AG04449 (cell line): Measurements from ENCODE around the gene GLE1.

Source experiments
- CTCF ChIA-PET: fragments of 350-600 bp; formaldehyde crosslinking; extraction: SDS; loops from one replicate; lab custom pipeline; 2021; ENCODE audit warnings: antibody characterized with exemption; lab: Yijun Ruan, JAX
- POLR2A ChIA-PET: fragments of 400-600, 350-600 bp; formaldehyde crosslinking; extraction: SDS; loops from one replicate; lab custom pipeline; 2020; ENCODE audit warnings: antibody characterized with exemption, inconsistent platforms; lab: Yijun Ruan, JAX
- DNase-seq: peaks from one replicate; pipeline ENCODE4 v3.0.0-alpha.2; 2010; ENCODE audit warnings: low read depth, low spot score
- H3K4me3 ChIP-seq: 2 replicates; pipeline ENCODE4 v1.5.1; 2011; ENCODE audit warnings: low read depth, mild to moderate bottlenecking, control low read depth, low read length
- TF ChIP-seq, protein P1 (sequence below): IDR thresholded peaks from one replicate; pipeline ENCODE4 v1.5.1; 2011; ENCODE audit warnings: mild to moderate bottlenecking, moderate library complexity, low read length, control low read depth, inconsistent platforms; ENCODE audit not compliant: insufficient read depth; ENCODE audit errors: missing control alignments

GLE1 gene

DNA sequence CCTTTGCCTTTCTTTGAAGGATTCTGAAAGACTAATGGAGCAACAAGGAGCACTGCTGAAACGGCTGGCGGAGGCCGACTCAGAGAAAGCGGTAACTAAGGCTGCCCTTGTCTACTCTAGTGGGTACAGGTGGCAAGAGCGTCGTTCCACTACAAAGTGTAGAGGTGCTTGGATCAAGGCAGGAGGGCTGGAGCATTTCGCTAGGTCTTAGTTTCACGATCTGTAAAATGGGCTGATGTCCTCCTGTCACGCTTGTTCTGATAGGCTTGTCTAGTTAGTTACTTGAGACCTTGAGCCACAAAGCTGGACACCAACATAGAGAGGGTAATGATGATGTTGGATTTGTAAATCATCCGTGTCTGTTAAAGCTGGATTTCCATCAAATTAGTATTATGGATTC is 23.0 kb upstream of the GLE1 start:
- CTCF ChIA-PET, result interaction anchor here (0.6 kb wide), 1 partner anchor 43 kb away, joined by 5 read pairs; no protein-coding TSS in a partner anchor
- DNase-seq, result no peak
- TF ChIP-seq, protein P1, sequence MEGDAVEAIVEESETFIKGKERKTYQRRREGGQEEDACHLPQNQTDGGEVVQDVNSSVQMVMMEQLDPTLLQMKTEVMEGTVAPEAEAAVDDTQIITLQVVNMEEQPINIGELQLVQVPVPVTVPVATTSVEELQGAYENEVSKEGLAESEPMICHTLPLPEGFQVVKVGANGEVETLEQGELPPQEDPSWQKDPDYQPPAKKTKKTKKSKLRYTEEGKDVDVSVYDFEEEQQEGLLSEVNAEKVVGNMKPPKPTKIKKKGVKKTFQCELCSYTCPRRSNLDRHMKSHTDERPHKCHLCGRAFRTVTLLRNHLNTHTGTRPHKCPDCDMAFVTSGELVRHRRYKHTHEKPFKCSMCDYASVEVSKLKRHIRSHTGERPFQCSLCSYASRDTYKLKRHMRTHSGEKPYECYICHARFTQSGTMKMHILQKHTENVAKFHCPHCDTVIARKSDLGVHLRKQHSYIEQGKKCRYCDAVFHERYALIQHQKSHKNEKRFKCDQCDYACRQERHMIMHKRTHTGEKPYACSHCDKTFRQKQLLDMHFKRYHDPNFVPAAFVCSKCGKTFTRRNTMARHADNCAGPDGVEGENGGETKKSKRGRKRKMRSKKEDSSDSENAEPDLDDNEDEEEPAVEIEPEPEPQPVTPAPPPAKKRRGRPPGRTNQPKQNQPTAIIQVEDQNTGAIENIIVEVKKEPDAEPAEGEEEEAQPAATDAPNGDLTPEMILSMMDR, result no peak
- POLR2A ChIA-PET, result no interaction called here
- no peak overlapping the region for H3K4me3 ChIP-seq

DNA sequence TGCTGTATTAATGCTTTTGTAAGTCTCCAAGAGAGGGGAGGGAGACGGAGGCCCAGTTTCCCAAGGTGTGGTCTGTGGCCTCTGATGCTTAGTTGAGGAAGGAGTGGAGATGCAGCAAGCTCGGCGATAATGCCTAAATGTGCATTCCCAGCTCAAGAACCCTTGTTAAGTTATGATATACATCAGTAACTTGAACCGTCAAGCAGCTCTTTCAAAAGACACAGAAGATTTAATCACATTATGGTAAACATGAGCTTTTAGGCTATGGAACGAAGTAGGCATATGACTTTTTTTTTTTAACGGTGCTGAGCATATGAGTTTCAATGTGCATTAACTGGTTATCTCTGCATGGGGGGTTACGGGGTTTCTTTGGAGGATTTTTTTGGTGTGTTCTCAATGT is 22.3 kb upstream of the GLE1 start:
- POLR2A ChIA-PET, result interaction anchor here (0.6 kb wide), 1 partner anchor 46 kb away, joined by 3 read pairs; no protein-coding TSS in a partner anchor
- H3K4me3 ChIP-seq, result no peak overlapping the region
- TF ChIP-seq, protein P1, result no peak
- CTCF ChIA-PET, result interaction anchor here (0.6 kb wide), 1 partner anchor 43 kb away, joined by 5 read pairs; no protein-coding TSS in a partner anchor
- no peak for DNase-seq

DNA sequence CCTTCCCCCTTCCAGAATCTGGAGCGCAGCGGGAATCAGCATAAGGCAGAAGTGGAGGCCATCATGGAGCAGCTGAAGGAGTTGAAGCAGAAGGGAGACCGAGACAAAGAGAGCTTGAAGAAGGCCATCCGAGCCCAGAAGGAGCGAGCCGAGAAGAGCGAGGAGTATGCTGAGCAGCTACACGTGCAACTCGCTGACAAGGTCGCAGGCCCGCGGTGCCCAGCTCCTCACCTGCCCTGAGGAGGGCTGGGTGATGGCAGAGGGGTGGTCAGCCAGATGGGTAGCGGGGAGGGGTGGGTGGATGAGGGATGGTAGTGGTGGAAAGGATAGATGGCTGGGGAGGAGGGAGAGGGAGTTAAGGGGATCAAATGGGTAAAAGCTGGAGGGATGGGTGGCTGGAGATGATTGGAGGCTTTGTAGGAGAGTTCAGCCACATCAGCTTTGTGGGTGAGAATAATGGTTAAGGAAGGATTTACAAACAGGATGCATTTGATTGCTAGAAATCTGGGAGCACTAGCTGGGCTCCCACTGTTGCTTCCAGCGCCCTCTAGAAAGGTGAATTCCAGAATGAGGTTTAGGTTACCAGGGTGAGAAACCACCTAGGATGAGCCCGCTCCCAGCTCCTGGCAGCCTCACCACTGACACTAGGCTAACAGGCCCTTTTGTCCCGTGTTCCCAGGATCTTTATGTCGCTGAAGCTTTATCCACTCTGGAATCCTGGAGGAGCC is 19.7 kb upstream of the GLE1 start:
- ChIA-PET CTCF (no interaction called here), POLR2A (interaction anchor here (1.0 kb wide), 1 partner anchor 13 kb away, joined by 3 read pairs; no protein-coding TSS in a partner anchor)
- DNase-seq, result no peak
- no peak overlapping the region for H3K4me3 ChIP-seq
- TF ChIP-seq, protein P1, result no peak

DNA sequence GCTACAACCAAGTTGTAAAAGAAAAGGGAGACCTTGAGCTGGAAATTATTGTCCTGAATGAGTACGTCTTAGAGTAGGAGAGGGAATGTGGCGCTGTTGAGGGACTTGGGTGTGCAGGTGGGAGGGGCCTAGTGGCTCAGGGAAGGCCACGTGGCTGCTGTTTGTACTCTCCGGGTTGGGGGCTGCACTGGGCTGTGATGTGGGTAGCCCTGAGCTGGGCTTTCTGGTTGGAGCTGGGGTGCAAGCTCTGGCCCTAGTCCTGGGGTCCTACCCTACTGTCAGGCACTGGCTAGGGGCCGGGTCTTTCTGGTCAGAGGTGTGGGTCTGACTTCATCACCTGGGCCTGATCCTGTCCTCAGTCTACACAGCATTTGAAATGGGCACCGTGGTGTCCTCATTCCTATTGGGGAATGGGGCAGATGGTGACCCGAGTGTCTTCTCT is 19.1 kb upstream of the GLE1 start:
- POLR2A ChIA-PET, result no interaction called here
- TF ChIP-seq, protein P1, result no peak
- H3K4me3 ChIP-seq, result no peak overlapping the region
- DNase-seq, result no peak
- CTCF ChIA-PET, result no interaction called here

DNA sequence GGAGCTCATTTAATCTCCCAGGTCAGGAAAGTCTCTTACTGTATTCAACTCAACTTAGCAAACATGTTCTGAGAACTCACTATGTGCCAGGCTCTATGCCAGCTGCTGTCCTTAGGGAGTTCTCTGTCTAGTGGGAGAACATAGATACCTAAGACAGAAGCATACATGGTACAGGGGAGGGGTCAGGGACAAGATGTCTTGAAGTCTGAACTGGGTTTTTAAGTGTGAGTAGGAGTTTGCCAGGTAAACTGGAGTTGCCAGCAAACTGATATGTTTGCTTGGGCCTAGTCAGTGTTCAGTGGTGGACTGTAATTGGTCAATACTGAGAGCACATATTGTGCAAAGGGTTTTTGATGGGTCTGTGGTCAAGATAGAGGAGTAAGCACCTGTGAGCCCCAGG is 18.3 kb upstream of the GLE1 start:
- H3K4me3 ChIP-seq, result no peak overlapping the region
- POLR2A ChIA-PET, result no interaction called here
- CTCF ChIA-PET, result interaction anchor here (1.0 kb wide), 1 partner anchor 15 kb away, joined by 3 read pairs; no protein-coding TSS in a partner anchor
- TF ChIP-seq, protein P1, result no peak
- DNase-seq, result no peak

DNA sequence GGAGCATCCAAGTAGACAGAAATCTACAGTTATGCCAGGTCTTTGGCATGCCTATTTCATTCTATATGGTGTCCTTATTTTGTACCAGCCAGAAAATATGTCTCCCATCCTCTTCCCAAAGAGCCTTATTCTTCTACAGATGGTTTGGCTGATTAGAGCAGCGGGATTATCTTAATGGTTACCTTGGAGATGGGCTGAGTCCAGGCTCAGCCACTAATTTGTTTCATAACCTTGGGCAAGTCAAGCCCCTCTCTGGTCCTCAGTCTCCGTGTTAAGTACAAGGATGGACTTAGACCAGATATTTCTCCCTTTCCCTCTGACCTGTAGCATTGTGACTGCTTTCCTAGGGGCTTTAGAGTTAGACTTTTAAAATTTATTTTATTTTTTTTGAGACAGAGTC is 11.1 kb upstream of the GLE1 start:
- no peak for DNase-seq
- ChIA-PET CTCF (no interaction called here), POLR2A (no interaction called here)
- TF ChIP-seq, protein P1, result no peak
- H3K4me3 ChIP-seq, result no peak overlapping the region
